Measurements from ENCODE around the gene TSHB.
"Not testable (repeated sequence)": the region's sequence is repeated elsewhere in the genome, so short reads cannot be mapped to it uniquely, and the experiment has no call there.

TSHB gene

GRCh38 chr1:115006191-115006590, 23.4 kb upstream of the TSHB start:
- H3K36me3 ChIP-seq: no peaks in the 10 kb centered on the region
- H3K4me1 ChIP-seq: no peaks in the 10 kb centered on the region
- H3K27ac ChIP-seq: no peak overlapping the region
- DNase-seq: no peak
- H3K9me3 ChIP-seq: no peaks in the 10 kb centered on the region
- intact Hi-C loops (cut with DNase I; ENCODE audit: low total_unique reads): no loop called here
- H3K27me3 ChIP-seq: no peaks in the 10 kb centered on the region
- no peak for TF ChIP-seq CTCF (IDR thresholded peaks at IDR 0.05)
- H3K4me3 ChIP-seq: no peak overlapping the region

- Histone ChIP-seq H3K36me3 (no peaks in the 10 kb centered on the region), H3K27me3 (no peaks in the 10 kb centered on the region), H3K27ac (no peak overlapping the region), H3K9me3 (no peaks in the 10 kb centered on the region), H3K4me3 (no peak overlapping the region), H3K4me1 (no peaks in the 10 kb centered on the region)
- no peak for TF ChIP-seq CTCF (IDR thresholded peaks at IDR 0.05)
- intact Hi-C loops (cut with DNase I; ENCODE audit: low total_unique reads): no loop called here
- DNase-seq: no peak
Observed at GRCh38 chr1:115012006-115012405, 17.6 kb upstream of the TSHB start.

GRCh38 chr1:115012434-115012833, 17.2 kb upstream of the TSHB start:
- no peak overlapping the region for H3K4me3 ChIP-seq
- H3K36me3 ChIP-seq: no peaks in the 10 kb centered on the region
- intact Hi-C loops (cut with DNase I; ENCODE audit: low total_unique reads): no loop called here
- no peaks in the 10 kb centered on the region for H3K4me1 ChIP-seq
- no peaks in the 10 kb centered on the region for H3K9me3 ChIP-seq
- no peak for DNase-seq
- H3K27ac ChIP-seq: no peak overlapping the region
- no peaks in the 10 kb centered on the region for H3K27me3 ChIP-seq
- TF ChIP-seq CTCF (IDR thresholded peaks at IDR 0.05): no peak

GRCh38 chr1:115013792-115014191, 15.8 kb upstream of the TSHB start:
- H3K27me3 ChIP-seq: no peaks in the 10 kb centered on the region
- no peaks in the 10 kb centered on the region for H3K4me1 ChIP-seq
- intact Hi-C loops (cut with DNase I; ENCODE audit: low total_unique reads): no loop called here
- no peak for TF ChIP-seq CTCF (IDR thresholded peaks at IDR 0.05)
- no peak for DNase-seq
- no peak overlapping the region for H3K27ac ChIP-seq
- H3K4me3 ChIP-seq: no peak overlapping the region
- H3K9me3 ChIP-seq: no peaks in the 10 kb centered on the region
- no peaks in the 10 kb centered on the region for H3K36me3 ChIP-seq

GRCh38 chr1:115019549-115019948, 10.1 kb upstream of the TSHB start:
- H3K27me3 ChIP-seq; H3K27ac ChIP-seq; H3K4me1 ChIP-seq; H3K9me3 ChIP-seq; intact Hi-C loops (cut with DNase I; ENCODE audit: low total_unique reads); H3K4me3 ChIP-seq; H3K36me3 ChIP-seq; DNase-seq: not testable (repeated sequence)

- Histone ChIP-seq H3K27me3 (no peaks in the 10 kb centered on the region), H3K27ac (no peak overlapping the region), H3K4me3 (no peak overlapping the region), H3K36me3 (no peaks in the 10 kb centered on the region), H3K9me3 (no peaks in the 10 kb centered on the region), H3K4me1 (no peaks in the 10 kb centered on the region)
- DNase-seq: no peak
- intact Hi-C loops (cut with DNase I; ENCODE audit: low total_unique reads): no loop called here
- no peak for TF ChIP-seq CTCF (IDR thresholded peaks at IDR 0.05)
Observed at GRCh38 chr1:115021145-115021544, 8.5 kb upstream of the TSHB start.
